NCI-H1417 (cell line): ENCODE data around the gene KIAA0825.

Experiments used
- DNase-seq, 3 experiments: peaks; one replicate each; lab custom pipeline; 2025; lab: John Stamatoyannopoulos, UW

KIAA0825 gene

GRCh38 chr5:94503677-94504076 is 114.7 kb downstream of the KIAA0825 start:
- DNase-seq = no peak

- DNase-seq = no peak
These were observed 117.0 kb downstream of the KIAA0825 start for GRCh38 chr5:94501365-94501764.

- no peak for DNase-seq
These were observed 118.6 kb downstream of the KIAA0825 start for GRCh38 chr5:94499806-94500205.

GRCh38 chr5:94498199-94498598 is 120.2 kb downstream of the KIAA0825 start:
- DNase-seq = no peak

- DNase-seq = no peak
These were observed 133.3 kb downstream of the KIAA0825 start for GRCh38 chr5:94485067-94485466.

GRCh38 chr5:94481059-94481458 is 137.3 kb downstream of the KIAA0825 start:
- DNase-seq = no peak

- DNase-seq = no peak
These were observed 137.9 kb downstream of the KIAA0825 start for GRCh38 chr5:94480486-94480885.

GRCh38 chr5:94473936-94474335 is 144.5 kb downstream of the KIAA0825 start:
- DNase-seq = no peak

GRCh38 chr5:94471521-94471920 is 146.9 kb downstream of the KIAA0825 start:
- no peak for DNase-seq

- peak in 1 of 3 experiments; percentile 39 for DNase-seq
These were observed 147.6 kb downstream of the KIAA0825 start for GRCh38 chr5:94470802-94471201.

- peak in 2 of 3 experiments; percentile 41 to 81 for DNase-seq
These were observed 148.5 kb downstream of the KIAA0825 start for GRCh38 chr5:94469894-94470329.

GRCh38 chr5:94467954-94468930 is 150.2 kb downstream of the KIAA0825 start:
- peak in 2 of 3 experiments; percentile 4 to 57 for DNase-seq

GRCh38 chr5:94467346-94467953 is 151.0 kb downstream of the KIAA0825 start:
- no peak for DNase-seq

GRCh38 chr5:94463739-94464138 is 154.7 kb downstream of the KIAA0825 start:
- DNase-seq = no peak

GRCh38 chr5:94461131-94461530 is 157.3 kb downstream of the KIAA0825 start:
- DNase-seq = no peak

GRCh38 chr5:94459915-94460314 is 158.5 kb downstream of the KIAA0825 start:
- DNase-seq = no peak

GRCh38 chr5:94457788-94458187 is 160.6 kb downstream of the KIAA0825 start:
- DNase-seq = no peak

GRCh38 chr5:94445726-94446125 is 172.7 kb downstream of the KIAA0825 start:
- no peak for DNase-seq

- DNase-seq = no peak
These were observed 175.4 kb downstream of the KIAA0825 start for GRCh38 chr5:94442991-94443390.

- DNase-seq = no peak
These were observed 176.3 kb downstream of the KIAA0825 start for GRCh38 chr5:94442076-94442475.

- peak in 1 of 3 experiments; percentile 13 for DNase-seq
These were observed 178.4 kb downstream of the KIAA0825 start for GRCh38 chr5:94440015-94440414.

GRCh38 chr5:94433397-94434163 is 184.8 kb downstream of the KIAA0825 start:
- peak in 1 of 3 experiments; percentile 38 for DNase-seq
